Stimulated activated CD4-positive, alpha-beta T cell treated with anti-CD3 and anti-CD28 coated beads, Interleukin-1b, Interleukin-23, amount 100 ng/mL, for 24 hours (primary cell): Measurements from ENCODE around the gene ELK4.

Source experiments
- DNase-seq, 4 experiments: peaks; one replicate each; pipeline ENCODE4 v3.0.0-alpha.2; 2020; ENCODE audit warnings: low read depth in 4 of 4, low spot score in 1 of 4

ELK4 gene

GRCh38 chr1:205631768-205632668 is at the start of gene ELK4:
Gene ELK4, minus strand, starts transcription at chr1:205632011. Its CDS starts 8,129 bp downstream, at chr1:205623882.
- DNase-seq: peak; percentile 99 to 100 (median 99)

DNA sequence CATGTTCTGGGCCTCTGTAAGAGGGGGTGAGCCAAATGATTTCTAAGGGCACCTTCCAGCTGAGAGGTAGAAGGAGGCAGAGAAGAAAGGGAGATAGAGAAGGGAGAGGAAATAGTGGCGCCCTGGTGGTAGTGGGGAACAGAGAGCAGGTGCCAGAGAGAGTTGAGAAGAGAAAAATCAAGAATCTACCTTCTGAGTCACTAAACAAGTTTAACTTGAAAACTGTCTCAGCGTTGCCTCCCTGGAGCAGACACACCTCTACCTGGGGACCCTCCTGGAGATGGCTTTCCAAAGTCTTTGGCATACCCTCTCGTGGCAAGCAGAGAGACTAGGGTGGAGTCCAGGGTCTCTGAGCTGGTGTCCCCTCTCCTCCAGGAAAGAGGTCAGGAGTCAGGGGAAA is 49.6 kb upstream of the ELK4 start:
- no peak for DNase-seq

DNA sequence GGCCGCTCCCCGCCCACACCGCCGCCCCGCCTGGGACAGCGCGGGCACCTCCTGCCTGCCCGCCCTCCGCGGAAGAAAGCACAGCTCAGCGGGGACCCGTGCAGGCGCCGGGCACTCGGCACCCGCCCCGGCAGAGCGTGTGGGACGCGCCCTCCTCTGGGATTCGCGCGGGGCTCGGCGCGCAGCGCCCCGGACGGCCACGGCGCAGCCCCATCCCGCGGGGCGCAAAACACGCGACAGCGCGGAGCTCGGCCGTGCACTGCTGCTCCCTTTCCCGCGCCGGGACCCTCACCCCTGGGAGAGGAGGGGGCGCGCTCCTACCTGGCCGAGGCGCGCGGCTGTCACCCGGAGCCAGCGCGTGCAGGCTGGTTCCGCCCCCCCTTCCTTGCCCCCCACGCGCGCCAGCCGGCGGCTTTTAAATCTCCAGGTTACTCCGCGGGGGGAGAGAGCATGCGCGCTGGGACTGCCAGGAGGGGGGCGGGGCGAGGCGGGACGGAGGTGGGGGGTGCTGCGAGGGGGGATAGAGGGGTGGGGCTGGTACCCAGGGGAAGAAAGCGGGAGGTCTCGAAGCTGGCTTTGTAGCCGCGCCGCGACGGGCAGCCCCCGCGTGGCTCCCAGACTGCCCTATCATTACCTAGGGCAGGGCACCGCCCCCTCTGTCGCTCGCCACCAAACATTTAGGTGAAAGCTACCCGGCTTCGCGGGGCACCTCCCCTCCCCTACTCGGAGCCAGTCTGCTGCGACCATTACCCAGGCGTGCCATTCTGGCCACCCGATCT is 48.5 kb upstream of the ELK4 start, which contains the start of gene SLC45A3:
TSS of gene SLC45A3 (minus strand) at position 437 of the 779 bp plus-strand sequence. CDS start 15,853 bp downstream, outside the sequence.
- peak in 3 of 4 experiments; percentile 18 to 26 (median 25) for DNase-seq

DNA sequence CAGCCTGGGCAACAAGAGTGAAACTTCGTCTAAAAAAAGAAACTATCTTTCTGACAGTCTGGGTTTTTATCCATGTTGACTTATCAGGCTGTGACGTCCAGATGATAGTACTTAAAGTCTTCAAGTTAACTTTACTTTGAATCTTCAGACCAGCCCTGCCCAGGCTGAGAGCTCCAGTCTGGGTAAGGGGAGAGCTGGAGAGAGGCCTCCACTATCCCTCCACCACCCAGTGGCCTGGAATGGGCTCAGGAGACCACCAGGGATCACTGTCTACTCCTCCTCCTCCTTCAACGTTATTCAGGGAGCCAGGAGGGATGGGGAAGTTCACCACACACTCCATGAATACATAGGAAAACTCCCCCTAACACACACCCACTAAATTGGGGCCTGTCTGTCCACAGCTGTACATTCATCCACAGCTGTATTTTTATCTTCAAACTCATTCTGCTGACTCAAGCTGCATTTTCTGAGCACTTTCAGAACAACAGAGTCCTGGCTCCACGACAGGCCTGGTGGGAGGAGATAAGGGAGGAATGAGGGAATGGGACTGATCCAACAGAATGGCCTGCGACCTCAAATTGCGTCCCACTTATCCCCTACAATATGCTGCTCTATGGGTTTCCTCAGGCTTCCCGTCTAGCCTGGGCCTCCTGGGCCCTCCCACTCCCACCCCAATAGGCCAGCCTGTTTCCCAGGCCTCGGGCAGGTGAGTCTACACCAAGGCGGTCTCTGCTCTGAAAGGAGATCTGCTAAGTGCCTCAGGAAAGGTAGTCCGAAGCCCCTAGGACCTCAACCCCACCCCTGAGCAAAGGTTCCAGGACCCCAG is 46.7 kb upstream of the ELK4 start:
- no peak for DNase-seq

GRCh38 chr1:205677167-205677566 is 45.4 kb upstream of the ELK4 start:
- DNase-seq: no peak

- no peak for DNase-seq
Observed at GRCh38 chr1:205676597-205676996, 44.8 kb upstream of the ELK4 start.

DNA sequence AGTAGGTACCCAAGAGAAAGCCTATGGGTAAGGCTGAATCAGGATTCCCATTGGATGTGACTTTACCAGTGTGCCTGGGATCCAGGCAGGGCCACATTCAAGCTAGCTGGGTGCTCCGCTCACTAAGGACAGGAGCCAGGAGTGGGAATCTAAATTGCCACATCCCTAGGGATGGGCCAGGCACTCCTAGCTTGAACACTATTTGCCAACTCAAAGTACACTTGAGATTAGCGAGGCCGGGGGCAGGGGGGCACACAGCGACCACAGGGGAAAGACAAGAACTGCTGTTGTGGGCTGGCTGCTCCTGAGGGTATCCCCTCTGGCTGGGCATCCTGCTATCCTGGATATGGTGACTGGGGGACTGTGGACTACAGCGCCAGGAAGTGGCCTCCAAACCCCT is 44.2 kb upstream of the ELK4 start:
- DNase-seq: no peak

- DNase-seq: no peak
Observed at GRCh38 chr1:205675247-205675646, 43.4 kb upstream of the ELK4 start.

DNA sequence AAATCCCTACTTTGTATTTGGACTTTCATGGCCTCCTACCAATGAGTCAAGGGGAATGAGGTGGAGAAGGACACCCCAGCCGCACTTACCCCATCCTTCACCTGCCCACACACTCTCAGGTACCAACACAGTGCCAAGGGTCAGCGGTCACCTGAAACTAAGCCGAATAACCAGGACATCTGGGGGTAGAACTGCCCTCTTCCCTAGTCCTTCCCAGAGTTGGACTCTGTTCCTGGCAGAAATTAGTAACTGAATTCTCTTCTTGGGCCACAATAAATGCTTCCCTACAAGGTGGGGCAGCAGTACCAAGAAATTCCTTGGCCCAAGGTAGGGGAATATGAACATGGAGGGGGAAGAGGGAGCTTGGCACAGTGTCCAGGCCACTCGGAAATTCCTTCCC is 41.2 kb upstream of the ELK4 start:
- DNase-seq: no peak

DNA sequence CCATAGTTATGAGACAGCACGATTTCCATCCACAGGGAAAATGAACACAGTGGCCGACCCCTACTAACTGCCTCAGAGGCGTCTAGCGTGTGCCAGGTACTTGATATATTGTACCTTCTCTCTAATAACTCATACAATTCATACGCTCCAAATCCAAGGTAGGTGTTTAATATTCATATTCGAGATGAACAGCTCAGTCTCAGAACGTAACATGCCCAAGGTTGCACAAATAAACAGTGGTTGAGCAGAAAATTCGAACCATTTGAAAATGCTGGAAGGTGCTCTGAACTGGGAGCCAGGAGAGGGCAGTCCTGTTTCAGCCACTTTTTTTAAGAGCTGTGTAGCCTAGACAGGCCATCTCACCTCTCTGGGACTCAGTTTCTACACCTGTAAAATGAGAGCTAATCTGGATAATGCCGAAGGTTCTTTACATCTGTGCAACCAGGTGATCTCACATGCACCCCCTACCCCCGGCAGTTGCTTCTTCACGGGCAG is 40.6 kb upstream of the ELK4 start:
- no peak for DNase-seq

DNA sequence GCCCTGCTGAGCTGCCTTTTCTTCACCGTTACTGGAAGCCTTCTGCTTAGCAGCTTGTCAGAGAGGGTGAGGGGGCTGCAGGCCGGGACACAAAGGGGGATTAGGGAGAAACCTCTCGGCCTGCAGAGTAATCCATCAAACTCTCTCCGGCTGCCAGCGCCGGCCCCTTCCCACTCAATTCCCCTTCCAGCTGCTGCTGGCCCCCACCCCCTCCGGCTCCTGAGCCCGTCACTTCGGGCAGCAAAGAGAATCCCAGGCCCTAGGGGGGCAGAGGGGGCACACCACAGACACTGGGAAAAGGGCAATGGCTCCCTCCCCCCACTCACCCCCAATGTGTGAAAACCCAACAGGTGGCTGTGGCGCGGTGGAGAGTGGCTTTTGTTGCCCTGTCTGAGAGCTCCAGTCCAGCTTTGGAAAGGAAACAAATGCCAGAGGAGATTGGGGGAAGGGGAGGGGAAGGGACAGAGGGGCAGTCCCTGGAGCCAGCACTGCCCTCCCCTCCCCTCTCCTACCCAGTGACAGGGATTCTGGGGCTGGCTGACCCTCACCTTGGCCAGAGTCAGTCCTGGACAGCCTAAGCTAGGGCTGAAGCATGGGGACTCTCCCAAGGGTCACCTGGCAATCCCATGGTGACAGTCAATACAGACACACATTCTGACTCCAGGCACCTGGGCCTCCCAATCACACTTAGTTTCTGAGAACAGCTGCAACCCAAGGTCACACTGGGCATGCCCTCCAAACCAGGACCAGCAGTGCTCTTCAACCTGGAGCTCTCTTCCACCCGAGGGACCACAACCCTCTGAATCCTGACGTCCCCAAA is 39.0 kb upstream of the ELK4 start:
- DNase-seq: no peak

DNA sequence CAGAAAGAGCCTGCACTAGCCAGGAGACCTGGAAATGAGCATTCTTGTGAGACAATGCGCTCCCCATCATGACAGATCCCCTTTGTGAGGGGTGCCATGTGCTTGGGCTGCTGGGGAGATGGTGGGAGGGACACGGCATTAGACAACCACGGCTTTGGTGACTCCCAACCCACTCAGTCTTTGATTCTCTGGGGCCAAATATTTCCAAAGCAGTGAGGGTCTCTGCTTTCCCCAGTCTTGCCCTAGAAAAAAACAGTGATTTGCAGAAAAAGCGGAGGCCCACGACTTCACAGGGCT is 38.3 kb upstream of the ELK4 start:
- DNase-seq: no peak

DNA sequence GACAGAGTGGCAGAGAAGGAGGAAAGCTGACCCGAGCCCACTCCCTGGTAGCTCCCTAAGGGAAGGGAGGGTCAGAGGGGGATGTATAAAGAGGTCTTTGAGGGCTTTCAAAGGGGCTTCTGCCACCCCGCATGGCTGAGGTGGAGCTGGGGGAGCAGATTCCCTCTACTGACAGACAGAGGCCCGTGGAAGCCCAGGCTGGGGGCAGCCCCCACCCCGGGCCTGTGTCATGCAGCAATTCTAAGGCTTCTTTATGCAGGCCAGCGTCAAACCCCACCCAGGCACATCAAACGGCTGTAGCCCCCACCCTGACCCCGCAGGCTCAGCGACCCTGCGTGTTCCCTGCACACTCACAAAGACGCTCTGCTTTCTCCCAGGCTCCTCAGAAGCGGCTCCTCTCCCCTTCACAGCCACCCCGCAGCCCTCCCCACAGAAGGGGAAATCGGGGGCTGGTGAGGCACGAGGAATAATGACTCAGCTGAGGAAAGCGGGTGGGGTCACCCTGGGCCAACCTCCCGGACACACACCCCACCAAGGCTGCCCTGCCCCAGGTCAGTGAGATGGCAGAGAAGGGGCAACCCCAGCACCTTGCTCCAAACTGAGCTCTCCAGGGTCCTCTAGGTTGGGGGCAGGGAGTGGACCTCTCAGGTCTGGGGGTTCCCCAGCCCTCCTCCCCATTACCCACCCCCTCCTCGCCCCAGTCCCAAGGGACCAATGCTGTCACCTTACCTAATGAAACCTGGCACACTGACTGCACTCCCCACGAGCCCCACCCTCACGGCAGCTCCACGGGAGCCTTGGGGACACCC is 37.7 kb upstream of the ELK4 start:
- DNase-seq: no peak

DNA sequence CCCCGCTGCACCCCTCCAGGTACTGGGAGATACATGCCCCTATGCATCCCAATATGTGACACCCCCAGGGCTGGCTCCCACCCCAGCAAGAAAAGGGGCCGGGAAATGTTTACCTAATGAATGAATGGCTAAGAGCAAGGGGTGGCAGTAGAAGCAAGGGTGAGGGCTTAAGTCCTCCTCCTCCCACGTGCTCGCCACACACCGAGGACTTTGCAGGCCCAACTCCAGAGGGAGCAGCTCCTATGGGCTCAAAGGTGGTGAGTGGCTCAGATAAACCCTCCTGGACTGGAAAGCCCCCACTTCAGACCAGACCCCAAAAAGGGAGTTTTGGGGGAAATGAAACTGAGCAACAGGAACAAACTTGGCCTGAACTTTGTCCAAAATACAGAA is 37.1 kb upstream of the ELK4 start:
- DNase-seq: no peak

GRCh38 chr1:205667909-205668643 is 36.3 kb upstream of the ELK4 start:
- DNase-seq: no peak

DNA sequence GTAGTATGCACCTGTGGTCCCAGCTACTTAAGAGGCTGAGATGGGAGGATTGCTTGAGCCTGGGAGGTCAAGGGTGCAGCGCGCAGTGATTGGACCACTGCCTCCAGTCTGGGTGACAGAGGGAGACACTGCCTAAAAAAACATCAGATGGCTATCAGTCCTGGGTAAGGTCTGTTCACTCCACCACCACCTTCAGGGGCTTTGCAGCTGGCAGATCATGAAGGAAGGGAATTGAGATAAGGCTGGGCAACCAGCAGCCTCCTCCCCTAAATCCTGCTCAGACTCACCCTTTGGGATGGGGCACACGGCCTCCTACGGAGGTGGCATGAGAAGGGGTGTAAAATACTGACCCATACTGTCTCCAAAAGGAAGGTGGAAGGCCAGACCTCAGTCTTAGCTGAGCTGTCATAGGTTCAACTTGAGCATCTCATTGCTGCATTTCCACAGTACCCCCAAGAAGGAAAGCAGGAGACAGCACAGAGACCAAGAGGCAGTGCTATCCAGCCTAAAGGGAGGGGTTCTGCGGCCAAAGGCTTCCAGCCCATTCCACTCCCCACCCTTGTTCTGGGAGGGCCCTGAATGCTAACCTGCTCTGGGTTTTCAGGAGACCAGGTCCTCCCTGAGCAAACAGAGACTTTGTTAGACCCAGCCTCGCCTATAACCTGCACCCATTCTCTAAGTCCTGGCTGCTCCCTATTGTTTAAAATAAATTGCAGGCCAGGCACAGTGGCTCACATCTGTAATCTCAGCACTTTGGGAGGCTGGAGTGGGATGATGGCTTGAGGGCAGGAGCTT is 34.8 kb upstream of the ELK4 start:
- no peak for DNase-seq

GRCh38 chr1:205665201-205666045 is 33.6 kb upstream of the ELK4 start:
- no peak for DNase-seq
